Islet precursor cell (in vitro differentiated cells): ENCODE results near the gene PPP1R36.
"Not testable (repeated sequence)": the region's sequence is repeated elsewhere in the genome, so short reads cannot be mapped to it uniquely, and the experiment has no call there.

Experiments used
- DNase-seq: peaks from one replicate; pipeline ENCODE4 v3.0.0-alpha.2; 2018

Gene PPP1R36

DNA sequence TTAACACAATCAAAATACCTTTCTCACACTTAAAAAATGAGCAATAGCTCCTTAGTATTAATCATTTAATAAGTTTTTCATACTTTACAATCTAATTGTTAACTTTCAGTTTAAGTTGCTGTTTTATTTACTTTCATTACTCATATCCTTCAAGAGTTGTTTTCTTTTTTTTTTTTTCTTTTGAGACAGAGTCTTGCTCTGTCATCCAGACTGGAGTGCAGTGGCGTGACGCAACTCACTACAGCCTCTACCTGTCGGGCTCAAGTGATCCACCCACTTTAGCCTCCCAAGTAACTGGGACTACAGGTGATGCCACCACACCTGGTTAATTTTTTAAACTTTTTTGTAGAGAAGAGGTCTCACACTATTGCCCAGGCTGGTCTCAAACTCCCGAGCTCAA lies 29.1 kb upstream of the PPP1R36 start:
- no peak for DNase-seq

DNA sequence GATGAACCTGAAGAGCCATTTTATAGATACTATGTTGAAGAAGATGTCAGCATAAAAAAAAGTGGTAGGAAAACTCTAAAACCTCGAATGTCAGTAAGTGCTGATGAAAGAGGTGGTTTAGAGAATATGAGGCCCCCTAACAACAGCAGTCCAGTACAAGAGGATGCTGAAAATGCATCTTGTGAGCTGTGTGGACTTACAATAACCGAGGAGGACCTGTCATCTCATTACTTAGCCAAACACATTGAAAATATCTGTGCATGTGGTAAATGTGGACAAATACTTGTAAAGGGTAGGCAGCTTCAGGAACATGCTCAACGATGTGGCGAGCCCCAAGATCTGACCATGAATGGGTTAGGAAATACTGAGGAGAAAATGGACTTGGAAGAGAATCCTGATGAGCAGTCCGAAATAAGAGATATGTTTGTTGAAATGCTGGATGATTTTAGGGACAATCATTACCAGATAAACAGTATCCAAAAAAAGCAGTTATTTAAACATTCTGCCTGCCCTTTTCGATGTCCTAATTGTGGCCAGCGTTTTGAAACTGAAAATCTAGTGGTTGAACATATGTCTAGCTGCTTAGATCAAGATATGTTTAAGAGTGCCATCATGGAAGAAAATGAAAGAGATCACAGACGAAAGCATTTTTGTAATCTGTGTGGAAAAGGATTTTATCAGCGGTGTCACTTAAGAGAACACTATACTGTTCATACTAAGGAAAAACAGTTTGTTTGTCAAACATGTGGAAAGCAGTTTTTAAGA lies 27.0 kb upstream of the PPP1R36 start:
- no peak for DNase-seq

DNA sequence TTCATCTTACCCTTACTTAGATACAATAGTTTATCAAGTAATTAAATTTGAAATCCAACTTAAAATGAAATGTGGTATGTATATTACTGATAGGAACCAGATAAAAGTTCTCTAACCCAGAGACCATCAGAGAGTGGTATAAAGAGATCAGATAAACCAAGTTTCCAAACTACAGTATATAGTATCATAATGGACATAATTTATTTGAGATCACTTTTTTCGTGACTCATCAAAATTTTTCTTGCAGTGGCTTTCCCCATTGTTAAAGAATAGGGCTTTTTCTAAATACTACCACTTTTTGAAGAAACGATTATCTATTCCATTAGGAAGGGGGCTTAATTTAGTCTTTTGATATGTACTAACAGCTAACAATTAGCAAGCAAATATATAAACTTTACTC lies 24.4 kb upstream of the PPP1R36 start:
- no peak for DNase-seq

DNA sequence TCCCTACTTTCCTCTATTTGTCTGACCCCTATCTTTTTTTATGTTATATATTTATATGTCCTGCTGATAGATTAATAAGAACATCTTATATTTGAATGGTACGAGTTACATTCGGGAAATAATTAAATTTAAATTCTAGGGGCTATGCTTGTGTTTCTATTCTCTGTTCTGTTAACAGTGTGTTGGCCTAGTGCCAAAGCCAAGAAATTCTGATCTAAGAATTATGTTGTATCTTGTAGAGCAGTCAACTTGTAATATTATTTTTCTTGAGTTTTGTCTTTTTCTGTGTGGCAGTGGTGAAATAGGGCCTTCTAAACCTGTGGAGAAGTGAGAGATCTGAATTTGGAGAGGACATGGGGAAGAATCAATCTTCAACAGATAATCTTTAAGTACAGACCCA lies 18.2 kb upstream of the PPP1R36 start:
- DNase-seq: no peak

DNA sequence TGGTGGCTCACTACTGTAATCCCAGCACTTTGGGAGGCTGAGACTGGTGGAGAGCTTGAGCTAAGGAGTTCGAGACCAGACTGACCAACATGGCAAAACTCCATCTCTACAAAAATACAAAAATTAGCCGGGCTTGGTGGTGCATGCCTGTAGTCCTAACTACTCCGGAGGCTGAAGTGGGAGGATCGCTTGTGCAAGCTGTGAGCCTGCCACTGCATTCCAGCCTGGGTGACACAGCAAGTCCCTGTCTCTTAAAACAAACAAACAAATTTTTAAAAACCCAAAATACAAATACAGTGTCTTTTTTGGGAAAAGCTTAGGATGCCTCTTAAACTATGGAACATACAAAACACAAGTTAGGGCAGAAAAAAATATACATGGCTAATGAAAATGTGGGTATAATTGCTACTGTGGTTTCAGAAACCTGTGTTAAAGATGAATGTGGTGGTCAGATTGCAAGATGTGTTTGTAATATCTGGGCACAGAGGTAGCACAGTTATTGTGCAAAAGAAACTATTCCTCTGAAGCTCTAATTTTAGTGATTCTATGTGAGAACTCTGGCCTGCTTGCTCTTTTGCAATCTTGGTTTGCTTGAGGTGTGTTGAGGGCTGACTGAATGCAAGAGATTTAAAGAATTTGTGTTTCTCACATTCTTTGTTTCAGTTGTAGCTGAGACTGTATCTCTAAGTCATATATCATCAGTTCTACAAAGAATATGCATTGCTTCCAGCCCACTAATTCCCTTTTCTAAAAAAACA lies 13.1 kb upstream of the PPP1R36 start:
- peak; percentile 78 for DNase-seq

DNA sequence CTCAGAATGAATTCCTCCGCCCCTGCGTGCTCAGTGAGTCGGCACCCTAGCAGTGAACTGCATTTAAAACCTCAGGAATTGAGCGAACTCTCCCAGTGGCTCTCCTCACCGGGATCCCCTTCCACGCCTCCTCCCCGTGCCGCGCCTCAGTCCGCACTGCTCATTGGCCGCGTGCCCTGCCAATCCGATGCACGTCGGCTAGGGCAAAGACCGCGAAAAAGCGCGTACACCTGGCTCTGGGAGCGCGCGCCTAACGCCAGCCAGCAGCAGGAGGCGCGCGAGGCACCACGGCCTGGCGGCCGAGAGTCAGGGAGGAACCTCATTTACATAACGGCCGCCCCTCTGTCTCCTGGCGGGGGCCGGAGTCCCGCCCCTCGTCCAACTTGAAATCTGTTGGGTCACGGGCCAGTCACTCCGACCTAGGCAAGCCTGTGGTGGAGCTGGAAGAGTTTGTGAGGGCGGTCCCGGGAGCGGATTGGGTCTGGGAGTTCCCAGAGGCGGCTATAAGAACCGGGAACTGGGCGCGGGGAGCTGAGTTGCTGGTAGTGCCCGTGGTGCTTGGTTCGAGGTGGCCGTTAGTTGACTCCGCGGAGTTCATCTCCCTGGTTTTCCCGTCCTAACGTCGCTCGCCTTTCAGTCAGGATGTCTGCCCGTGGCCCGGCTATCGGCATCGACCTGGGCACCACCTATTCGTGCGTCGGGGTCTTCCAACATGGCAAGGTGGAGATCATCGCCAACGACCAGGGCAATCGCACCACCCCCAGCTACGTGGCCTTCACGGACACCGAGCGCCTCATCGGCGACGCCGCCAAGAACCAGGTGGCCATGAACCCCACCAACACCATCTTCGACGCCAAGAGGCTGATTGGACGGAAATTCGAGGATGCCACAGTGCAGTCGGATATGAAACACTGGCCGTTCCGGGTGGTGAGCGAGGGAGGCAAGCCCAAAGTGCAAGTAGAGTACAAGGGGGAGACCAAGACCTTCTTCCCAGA lies 9.3 kb upstream of the PPP1R36 start, which contains the start of gene HSPA2:
Gene HSPA2 (plus strand): TSS at position 534 of the 995 bp plus-strand sequence. CDS start 109 bp downstream, at position 643.
- DNase-seq: peak; percentile 99

DNA sequence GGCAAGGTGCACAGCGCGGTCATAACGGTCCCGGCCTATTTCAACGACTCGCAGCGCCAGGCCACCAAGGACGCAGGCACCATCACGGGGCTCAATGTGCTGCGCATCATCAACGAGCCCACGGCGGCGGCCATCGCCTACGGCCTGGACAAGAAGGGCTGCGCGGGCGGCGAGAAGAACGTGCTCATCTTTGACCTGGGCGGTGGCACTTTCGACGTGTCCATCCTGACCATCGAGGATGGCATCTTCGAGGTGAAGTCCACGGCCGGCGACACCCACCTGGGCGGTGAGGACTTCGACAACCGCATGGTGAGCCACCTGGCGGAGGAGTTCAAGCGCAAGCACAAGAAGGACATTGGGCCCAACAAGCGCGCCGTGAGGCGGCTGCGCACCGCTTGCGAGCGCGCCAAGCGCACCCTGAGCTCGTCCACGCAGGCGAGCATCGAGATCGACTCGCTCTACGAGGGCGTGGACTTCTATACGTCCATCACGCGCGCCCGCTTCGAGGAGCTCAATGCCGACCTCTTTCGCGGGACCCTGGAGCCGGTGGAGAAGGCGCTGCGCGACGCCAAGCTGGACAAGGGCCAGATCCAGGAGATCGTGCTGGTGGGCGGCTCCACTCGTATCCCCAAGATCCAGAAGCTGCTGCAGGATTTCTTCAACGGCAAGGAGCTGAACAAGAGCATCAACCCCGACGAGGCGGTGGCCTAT lies 8.3 kb upstream of the PPP1R36 start:
- DNase-seq: peak; percentile 49

DNA sequence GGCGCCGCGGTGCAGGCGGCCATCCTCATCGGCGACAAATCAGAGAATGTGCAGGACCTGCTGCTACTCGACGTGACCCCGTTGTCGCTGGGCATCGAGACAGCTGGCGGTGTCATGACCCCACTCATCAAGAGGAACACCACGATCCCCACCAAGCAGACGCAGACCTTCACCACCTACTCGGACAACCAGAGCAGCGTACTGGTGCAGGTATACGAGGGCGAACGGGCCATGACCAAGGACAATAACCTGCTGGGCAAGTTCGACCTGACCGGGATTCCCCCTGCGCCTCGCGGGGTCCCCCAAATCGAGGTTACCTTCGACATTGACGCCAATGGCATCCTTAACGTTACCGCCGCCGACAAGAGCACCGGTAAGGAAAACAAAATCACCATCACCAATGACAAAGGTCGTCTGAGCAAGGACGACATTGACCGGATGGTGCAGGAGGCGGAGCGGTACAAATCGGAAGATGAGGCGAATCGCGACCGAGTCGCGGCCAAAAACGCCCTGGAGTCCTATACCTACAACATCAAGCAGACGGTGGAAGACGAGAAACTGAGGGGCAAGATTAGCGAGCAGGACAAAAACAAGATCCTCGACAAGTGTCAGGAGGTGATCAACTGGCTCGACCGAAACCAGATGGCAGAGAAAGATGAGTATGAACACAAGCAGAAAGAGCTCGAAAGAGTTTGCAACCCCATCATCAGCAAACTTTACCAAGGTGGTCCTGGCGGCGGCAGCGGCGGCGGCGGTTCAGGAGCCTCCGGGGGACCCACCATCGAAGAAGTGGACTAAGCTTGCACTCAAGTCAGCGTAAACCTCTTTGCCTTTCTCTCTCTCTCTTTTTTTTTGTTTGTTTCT lies 7.6 kb upstream of the PPP1R36 start:
- DNase-seq: peak; percentile 51

DNA sequence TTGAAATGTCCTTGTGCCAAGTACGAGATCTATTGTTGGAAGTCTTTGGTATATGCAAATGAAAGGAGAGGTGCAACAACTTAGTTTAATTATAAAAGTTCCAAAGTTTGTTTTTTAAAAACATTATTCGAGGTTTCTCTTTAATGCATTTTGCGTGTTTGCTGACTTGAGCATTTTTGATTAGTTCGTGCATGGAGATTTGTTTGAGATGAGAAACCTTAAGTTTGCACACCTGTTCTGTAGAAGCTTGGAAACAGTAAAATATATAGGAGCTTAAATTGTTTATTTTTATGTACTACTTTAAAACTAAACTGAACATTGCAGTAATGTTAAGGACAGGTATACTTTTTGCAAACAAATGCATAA lies 6.9 kb upstream of the PPP1R36 start:
- DNase-seq: no peak

DNA sequence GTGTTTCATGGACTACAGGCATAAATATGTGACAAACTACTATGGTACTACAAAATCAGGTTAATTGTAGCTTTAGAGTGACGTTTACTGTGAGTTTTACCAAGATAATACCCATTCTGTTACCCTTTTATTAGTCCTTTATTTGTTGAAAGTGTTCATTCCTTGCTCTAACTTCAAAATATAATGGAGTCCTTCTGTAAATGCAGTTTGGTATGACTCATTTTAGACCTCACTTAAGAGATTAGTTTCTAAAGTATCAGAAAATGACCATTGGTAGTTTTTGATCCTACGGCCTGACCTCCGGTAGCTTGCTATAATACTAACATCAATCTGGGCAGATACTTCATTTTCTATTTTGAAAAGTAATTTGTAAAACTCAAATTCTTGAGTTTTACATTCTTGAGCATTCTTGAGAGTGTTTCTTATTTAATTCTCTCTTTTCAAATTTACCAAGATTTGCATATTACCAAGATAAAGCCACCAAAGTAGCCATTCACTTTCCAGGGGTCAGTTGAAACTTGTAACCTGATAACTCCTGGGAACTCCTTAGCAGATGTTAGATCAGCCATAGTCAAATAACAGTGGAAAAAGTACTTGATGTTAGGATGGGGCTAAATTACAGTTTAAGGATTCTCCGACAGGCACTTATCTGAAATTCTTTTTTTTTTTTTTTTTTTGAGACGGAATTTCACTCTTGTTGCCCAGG lies 5.0 kb upstream of the PPP1R36 start:
- no peak for DNase-seq

DNA sequence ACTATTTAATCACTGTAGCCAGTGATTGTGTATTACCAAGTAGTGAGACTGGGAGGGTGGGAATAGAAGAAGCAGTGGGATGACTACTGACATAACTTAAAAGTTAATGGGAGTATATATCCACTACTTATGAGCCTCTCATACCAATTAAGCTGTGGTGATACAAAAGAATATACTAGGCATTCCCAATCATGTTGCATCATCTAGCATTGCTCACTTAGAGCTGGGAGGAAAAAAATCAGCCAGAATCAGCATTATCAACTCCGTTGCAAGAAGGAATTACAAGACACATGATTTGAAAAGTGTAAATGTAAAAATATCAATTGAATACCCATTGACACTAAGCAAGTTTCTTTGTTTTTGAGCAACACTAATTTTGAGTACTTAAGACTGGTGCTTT lies 745 bp upstream of the PPP1R36 start:
- DNase-seq: no peak

DNA sequence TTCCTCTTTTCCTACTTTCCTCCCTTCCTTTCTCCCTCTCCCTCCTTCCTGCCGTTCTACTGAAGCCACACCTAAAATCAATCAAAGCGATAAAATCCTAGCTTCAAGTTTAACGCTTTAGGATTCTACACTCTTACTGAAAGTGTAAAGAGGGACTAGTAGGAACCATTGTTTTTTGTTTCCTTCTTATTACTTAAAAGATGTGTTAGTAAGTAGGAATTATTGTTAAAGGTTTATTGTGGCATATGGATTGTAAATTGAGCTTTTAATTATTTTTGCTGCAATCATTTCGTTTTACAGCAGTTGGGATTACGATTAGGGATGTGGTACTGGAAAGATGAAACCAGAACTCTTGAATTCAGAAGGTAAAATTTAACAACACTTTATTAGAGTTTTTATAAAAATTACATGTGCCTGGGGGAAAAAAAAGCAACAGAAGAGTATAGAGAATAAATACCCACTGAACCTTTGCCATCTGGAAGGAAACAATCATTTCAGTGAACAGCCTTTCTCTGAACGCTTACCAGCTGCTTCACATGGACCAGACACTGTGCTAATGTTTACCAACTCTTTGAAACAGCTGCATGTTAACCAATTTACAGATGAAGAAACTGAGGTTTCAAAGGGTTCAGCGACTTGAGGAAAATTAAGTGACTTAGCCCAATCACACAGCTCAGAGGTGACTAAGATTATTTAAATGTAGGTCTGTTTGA lies 1.0 kb downstream of the PPP1R36 start:
- DNase-seq: no peak

DNA sequence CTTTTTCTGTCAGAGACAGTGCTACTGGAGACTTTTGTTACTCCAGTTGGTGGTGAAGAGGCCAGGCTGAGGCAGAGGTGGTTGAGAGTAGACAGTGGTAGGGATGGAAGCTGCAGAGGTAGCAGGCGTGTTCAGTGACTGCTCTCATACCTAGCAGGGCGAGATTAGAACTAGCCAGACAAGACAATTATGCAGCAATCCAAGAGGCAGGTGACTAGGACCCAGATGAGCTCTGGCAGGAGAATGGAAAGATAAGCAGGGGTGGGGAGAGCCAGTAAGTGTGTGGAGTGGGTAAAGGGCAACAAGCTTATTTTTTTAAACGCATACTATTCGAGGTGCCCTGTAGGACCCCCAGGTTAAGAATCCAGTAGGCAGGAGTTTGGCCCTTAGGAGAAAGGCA lies 4.8 kb downstream of the PPP1R36 start:
- peak; percentile 84 for DNase-seq

DNA sequence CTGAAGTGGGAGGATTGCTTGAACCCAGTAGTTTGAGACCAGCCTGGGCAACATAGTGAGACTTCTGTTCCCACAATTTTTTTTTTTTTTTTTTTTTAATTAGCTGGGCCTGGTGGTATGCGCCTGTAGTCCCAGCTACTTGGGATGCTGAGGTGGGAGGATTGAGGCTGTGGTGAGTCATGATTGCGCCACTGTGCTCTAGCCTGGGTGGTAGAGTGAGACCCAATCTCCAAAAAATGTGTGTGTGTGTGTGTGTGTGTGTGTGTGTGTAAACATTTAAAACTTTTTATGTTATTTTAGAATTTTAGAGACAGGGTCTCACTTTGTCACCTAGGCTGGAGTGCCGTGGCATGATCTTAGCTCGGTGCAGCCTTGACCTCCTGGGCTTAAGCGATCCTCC lies 6.8 kb downstream of the PPP1R36 start:
- DNase-seq: peak; percentile 89

DNA sequence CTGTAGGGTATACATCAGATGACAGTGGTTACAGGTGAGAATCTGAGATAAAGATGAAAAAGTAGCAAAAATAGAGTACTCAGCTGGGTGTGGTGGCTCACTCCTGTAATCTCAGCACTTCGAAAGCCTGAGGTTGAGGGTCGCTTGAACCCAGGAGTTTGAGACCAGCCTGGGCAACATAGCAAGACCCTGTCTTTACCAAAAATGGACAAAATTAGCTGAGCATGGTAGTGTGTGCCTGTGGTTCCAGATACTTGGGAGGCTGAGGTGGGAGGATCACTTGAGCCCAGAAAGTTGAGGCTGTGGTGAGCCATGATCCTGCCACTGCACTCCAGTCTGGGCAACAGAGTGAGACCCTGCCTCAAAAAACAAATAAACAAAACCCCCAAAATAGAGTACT lies 8.5 kb downstream of the PPP1R36 start:
- not testable (repeated sequence) for DNase-seq

DNA sequence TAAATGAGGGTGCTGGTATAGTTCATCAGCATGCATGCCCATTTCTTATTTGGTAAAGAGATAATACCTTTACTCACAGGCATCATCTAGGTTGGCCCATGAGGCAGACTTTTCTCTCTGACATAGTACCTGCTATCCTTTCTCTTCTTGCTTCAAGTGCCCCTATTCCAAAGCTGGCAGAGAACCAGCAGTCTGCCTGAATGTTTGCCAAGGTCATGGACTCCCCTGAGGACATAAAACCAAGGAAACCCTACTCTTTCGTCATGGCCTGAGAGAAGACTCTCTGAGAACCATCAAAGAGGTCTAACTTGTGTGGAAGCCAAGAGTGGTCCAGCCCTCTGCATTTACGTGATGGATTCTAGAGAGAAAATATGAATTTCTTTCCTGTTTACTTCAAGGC lies 11.9 kb downstream of the PPP1R36 start:
- no peak for DNase-seq

DNA sequence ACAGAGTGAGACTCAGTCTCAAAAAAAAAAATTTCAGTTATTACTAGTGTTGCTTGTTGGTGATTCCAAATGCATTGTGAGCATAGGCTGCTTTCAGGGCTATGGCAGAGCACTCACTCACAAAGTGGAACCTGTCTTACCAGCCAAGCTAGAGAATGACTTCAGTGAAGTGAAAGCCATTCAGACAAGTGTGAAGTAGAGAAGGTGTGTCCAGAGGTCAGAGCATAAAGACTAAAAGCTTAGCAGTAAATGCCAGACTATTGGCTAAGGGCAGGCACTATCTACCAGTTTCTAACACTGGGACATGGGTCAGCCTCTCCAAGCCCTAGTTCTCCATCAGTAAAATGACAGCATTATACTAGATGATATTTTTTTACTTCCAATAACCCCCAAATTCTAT lies 12.7 kb downstream of the PPP1R36 start:
- DNase-seq: peak; percentile 52

DNA sequence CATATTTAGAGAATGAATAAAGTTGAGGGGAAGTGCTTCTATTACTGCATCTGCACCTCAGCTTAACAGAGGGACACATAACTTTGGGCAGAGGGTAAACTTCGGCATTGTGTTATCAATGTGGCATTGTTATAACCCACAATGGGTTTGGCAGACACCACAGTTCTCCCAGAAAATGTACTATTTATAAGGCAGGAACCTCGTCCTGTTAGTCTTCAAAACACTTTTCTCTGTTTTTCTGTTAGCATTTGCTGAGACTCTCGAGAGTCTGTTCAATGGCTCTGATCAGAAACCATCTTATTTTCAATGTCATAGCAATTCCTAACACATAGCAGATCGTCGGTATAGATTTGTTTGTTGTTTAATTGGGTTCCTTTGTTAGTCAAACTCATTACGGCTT lies 13.9 kb downstream of the PPP1R36 start:
- no peak for DNase-seq

DNA sequence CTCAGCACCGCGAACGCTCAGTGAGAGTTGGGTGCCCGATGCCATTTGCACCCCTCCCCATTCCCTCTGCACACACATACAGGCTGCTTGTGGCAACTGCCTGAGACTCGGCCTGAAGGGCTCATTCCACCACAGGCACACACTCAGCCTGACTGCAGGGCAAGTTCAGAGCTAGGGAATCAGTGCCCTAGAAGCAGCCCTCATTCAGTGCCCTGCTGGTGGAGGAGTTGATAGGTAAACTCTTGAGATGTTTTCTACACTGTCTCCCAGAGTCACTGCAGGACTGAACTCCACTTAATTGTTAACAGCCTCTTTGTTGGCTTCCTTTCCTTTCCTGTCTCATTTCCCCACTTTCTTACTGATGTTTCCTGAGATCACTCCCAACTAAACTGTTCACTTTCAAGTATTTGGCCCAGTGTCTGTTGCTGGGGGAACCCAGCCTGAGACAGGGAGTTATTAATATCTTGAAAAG lies 16.9 kb downstream of the PPP1R36 start:
- DNase-seq: peak; percentile 73

DNA sequence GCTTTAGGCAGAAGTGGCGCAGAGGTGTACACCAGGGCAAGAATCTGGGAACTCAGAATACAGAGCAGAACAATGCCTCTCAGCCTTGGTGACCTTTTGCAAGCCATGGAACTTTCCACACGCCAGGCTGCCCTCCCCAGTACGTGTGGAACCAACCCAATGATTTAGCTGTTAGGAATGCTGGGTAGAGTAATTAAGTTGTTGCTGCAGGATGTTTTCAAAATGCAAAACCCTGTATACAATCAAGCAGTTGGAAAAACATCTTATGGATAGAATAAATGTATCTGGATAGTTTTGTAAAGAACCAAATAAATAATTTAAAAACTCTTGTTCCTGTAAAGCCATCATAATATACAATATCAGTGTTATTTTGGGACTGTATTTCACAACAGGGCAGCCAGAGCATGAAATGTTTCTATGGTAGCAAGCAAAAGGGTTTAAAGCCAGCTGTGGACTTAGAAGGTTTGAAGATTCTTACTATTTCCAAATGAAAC lies 19.4 kb downstream of the PPP1R36 start:
- DNase-seq: peak; percentile 96
